HCEC 1CT (cell line): Measurements from ENCODE around the gene EML5.
"Not testable (repeated sequence)": the region's sequence is repeated elsewhere in the genome, so short reads cannot be mapped to it uniquely, and the experiment has no call there.

Source experiments
- DNase-seq: peaks from one replicate; pipeline ENCODE4 v3.0.0-alpha.2; 2017

The EML5 gene

GRCh38 chr14:88792473-88793258 lies at the start of gene EML5:
EML5 (minus strand) TSS chr14:88792953; CDS start chr14:88792503, 450 bp downstream.
- peak; percentile 56 for DNase-seq

GRCh38 chr14:88842414-88842813 lies 49.7 kb upstream of the EML5 start:
- no peak for DNase-seq

DNA sequence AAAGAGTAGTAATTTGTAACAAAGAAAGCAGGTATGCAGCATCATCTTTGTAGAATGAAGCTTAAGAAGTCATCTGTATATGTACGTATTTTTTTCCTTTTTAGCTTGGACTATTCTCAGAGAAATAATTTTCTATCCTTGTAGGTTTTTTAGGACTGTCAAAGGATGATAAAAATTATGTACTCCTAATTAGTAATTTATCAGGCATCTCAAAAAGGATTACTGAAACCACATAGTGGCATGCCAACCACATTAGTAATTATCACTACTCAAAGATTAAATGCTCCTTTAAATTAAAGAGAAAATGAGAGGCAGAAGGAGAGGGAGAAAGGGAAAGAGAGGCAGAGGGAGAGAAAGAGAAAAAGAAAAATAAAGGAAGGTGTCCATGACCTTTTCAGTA lies 49.0 kb upstream of the EML5 start:
- DNase-seq, result peak; percentile 49

GRCh38 chr14:88840926-88841325 lies 48.2 kb upstream of the EML5 start:
- DNase-seq, result no peak

GRCh38 chr14:88838015-88838414 lies 45.3 kb upstream of the EML5 start:
- DNase-seq, result no peak

- DNase-seq, result no peak
Observed at GRCh38 chr14:88837495-88837894, 44.7 kb upstream of the EML5 start.

GRCh38 chr14:88835661-88836060 lies 42.9 kb upstream of the EML5 start:
- peak; percentile 32 for DNase-seq

- DNase-seq, result peak; percentile 82
Observed at GRCh38 chr14:88834883-88835431, 42.2 kb upstream of the EML5 start.

DNA sequence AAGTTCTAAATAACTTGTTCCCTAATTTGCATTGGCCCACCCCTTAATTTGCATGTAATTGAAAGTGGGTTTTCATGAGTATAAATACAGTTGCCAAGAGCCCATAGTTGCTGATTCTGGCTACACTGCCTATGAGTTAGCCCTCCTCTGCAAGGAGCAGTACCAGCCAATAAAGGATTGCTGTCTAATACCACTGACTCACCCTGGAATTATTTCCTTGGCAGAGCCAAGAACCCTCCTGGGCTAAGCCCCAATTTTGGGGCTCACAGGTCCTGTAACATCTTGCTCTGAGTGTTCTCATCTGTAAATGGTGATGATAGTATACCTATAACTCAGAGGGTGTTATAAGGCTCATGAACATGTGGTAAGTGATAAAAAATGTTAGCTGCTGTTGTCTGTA lies 38.5 kb upstream of the EML5 start:
- peak; percentile 75 for DNase-seq

DNA sequence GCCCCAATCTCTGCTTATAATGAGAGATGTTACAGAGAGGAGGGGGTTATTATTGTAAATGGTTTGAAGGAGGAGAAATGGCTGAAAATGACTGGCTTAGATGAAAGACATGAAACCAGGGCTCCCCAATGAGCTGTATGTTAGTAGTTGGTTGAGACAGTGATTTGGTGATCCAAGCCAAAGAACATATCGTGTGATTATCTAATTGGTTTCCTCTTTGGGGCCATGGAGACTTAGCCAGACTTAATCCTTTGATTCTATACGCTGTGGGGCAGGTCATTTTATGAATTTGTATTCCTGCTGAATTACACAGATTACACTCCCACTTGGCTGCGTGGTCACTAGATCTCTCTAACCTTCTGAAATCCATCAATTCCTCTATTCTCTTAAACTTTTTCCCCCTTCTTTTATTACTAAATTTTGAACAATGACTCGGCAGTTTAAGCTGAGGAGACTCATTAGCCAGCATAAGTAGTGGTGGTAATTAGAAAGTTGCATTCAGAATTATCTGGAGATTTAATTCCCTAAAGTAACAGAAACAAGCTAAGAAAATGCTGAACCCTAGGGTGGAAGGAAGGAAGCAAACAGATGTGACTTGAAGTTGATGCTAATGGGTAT lies 37.0 kb upstream of the EML5 start:
- no peak for DNase-seq

- DNase-seq, result no peak
Observed at GRCh38 chr14:88829188-88829587, 36.4 kb upstream of the EML5 start.

GRCh38 chr14:88825503-88825902 lies 32.8 kb upstream of the EML5 start:
- no peak for DNase-seq

- DNase-seq, result no peak
Observed at GRCh38 chr14:88825078-88825458, 32.3 kb upstream of the EML5 start.

DNA sequence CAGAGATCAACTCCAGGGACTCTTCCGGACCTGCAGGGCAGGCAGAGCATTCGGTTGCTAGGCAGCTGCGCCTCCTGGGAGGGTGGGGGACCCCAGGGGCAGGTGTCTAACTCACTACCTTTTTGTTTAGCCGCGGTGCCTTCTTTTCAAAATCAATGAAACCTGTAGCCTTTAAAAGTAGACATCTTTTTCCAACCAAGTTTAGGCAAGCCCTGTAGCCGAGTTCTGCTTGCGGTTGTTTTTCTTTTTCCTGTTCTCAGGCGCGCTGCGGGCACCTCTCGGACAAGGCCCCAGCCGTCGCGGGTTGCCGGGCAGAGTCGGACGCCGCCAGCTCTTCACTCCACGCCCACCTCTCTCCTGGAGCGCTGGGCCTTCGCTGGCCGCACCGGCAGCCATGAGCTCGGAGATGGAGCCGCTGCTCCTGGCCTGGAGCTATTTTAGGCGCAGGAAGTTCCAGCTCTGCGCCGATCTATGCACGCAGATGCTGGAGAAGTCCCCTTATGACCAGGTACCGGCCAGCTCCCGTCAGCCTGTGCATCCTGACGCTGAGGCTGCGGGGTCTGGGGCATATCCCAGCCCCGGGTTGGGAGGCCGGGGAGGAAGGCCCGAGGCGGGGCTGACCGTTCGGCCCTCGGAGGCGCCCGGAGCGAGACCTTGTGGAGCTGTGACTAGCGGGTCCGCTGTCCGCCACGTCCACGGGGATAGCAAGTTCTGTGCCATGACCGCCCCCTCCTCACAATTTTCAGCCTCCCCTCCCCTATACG lies 31.7 kb upstream of the EML5 start, which contains the start of gene TTC8:
Gene TTC8 (plus strand): TSS at position 338 of the 764 bp plus-strand sequence. CDS start 57 bp downstream, at position 395.
- DNase-seq, result peak; percentile 87

DNA sequence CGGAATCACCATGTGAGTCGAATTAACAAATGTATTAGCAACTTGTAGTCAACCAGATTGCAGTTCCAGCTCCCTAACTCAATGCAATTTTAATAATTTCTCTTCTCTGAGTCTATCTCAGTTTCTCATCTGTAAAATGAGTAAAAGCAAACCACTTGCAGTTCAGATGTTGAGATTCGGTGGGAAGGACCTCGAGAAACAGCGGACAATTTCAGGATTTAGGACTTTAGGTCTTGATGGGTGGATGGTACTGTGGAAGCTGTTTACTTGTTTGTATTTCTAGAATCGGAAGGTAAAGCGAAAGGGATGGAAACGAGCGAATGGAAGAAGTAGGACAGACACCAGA lies 31.2 kb upstream of the EML5 start:
- DNase-seq, result no peak

- DNase-seq, result no peak
Observed at GRCh38 chr14:88821888-88822287, 29.1 kb upstream of the EML5 start.

DNA sequence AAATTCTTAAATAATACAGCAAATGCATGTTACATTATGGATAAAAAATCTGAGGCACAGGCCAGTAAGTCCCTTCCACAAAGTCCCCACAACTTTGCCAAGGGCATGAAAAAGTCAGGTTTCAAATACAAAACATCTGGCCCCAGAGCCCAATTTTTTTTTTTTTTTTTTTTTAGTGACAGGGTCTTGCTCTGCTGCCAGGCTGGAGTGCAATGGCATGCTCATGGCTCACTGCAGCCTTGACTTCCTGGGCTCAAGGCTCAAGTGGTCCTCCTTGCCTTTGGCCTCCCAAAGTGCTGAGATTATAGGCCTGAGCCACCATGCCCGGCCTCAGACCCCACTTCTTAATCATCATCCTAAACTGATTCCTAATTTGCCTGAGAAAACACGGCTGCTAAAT lies 28.6 kb upstream of the EML5 start:
- DNase-seq, result no peak

DNA sequence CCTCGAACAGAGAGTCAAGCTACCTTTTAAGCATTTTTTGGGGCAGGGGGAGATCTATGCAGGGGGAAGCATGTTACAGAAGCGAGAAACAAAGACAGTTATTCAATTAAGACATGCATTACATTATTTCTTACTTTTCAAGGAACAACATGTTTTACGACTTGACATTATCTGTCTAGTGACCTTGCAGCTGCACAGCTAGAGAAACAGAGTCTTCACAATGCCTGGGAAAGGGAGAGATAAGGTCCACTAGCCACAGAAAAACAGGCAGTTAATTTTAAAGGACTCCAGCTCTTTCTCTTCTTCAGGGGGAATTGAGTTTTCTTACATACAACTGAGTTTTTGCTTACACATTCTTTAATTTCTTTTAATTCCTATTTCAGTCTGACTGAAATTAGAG lies 26.9 kb upstream of the EML5 start:
- not testable (repeated sequence) for DNase-seq

DNA sequence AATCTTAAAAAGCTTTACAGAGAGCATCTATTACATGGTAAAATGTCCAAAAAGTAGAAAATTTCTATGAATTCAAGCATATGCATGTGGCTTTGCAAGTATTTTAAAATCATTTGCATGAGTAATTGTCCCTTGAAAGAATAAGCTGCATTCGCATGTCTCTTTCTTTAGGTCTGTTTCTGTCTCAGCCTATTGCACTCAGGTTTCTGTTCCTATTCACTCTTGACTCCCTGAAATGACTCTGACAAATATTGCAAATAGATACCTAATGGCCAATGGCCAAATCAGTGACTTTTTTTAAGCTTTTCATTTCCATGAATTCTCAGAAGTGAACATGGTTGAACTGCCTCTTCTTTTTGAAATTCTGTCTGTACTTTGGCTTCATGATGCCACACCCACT lies 25.3 kb upstream of the EML5 start:
- DNase-seq, result no peak

GRCh38 chr14:88815980-88816379 lies 23.2 kb upstream of the EML5 start:
- no peak for DNase-seq

- DNase-seq, result no peak
Observed at GRCh38 chr14:88808359-88808758, 15.6 kb upstream of the EML5 start.

- DNase-seq, result no peak
Observed at GRCh38 chr14:88804477-88804876, 11.7 kb upstream of the EML5 start.

DNA sequence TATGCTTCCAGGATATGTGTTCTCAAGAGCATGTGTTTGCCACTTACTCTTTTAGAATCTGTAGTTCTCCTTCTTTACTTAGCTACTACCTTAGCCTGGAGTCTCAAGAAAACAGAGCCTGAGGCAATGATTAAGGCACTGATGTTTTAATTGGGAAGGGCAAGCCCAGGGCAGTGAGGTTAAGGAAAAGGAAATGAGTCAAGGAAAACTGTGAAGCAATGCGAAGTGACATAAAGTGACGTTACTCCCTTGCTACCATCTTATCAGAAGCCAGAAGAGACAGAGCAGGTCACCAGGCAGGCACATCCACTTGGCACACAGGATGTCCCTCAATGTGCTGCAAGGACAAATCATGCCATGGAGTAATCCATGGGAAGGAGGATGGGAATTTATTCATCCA lies 11.3 kb upstream of the EML5 start:
- no peak for DNase-seq

DNA sequence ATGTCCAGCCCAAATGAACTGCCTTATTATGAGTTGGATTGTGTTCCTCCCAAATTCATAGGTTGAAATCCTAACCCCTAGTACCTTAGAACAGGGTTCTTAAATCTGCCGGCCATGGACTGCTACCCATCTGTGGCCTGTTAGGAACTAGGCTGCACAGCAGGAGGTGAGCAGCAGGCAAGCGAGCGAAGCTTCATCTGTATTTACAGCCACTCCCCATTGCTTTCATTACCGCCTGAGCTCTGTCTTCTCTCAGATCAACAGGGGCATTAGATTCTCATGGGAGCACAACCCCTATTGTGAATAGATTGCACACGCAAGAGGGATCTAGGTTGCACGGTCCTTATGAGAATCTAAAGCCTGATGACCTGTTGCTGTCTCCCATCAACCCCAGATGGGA lies 9.8 kb upstream of the EML5 start:
- DNase-seq, result no peak
